ENCODE data around the gene SDCBP2.
A peak's percentile ranks its signal among the peaks of the same experiment; 100 is the strongest.

SDCBP2 gene

GRCh38 chr20:1341561-1342265, 12.8 kb upstream of the SDCBP2 start:
- FAIRE-seq: no peak
- DNase-seq (ENCODE audit: insufficient read length, low spot score): no peak
- no peak for TF ChIP-seq PAX5 (IDR thresholded peaks at IDR 0.05; ENCODE audit: insufficient read depth, low read length, severe bottlenecking)
- no peak for TF ChIP-seq POLR2A (IDR thresholded peaks at IDR 0.05; ENCODE audit: low read depth, low read length)
- no peak for TF ChIP-seq POU2F2 (IDR thresholded peaks at IDR 0.05; ENCODE audit: low read depth, low read length)
- TF ChIP-seq TAF1 (IDR thresholded peaks at IDR 0.05; ENCODE audit: low read depth, low read length): no peak
- no peak for TF ChIP-seq POLR2AphosphoS5 (IDR thresholded peaks at IDR 0.05; ENCODE audit: low read depth, low read length)
- no peak for TF ChIP-seq SPI1 (IDR thresholded peaks at IDR 0.05; ENCODE audit: low read depth, low read length)

GRCh38 chr20:1338801-1339200, 9.9 kb upstream of the SDCBP2 start:
- FAIRE-seq (no peak), DNase-seq (ENCODE audit: insufficient read length, low spot score) (no peak)
- TF ChIP-seq SPI1 (IDR thresholded peaks at IDR 0.05; ENCODE audit: low read depth, low read length) (no peak), POLR2A (IDR thresholded peaks at IDR 0.05; ENCODE audit: low read depth, low read length) (no peak), POLR2AphosphoS5 (IDR thresholded peaks at IDR 0.05; ENCODE audit: low read depth, low read length) (no peak), POU2F2 (IDR thresholded peaks at IDR 0.05; ENCODE audit: low read depth, low read length) (no peak), TAF1 (IDR thresholded peaks at IDR 0.05; ENCODE audit: low read depth, low read length) (no peak)

GRCh38 chr20:1338096-1338495, 9.2 kb upstream of the SDCBP2 start:
- FAIRE-seq (no peak), DNase-seq (ENCODE audit: insufficient read length, low spot score) (no peak)
- TF ChIP-seq POLR2A (IDR thresholded peaks at IDR 0.05; ENCODE audit: low read depth, low read length) (no peak), POLR2AphosphoS5 (IDR thresholded peaks at IDR 0.05; ENCODE audit: low read depth, low read length) (no peak), SPI1 (IDR thresholded peaks at IDR 0.05; ENCODE audit: low read depth, low read length) (no peak), POU2F2 (IDR thresholded peaks at IDR 0.05; ENCODE audit: low read depth, low read length) (no peak), PAX5 (IDR thresholded peaks at IDR 0.05; ENCODE audit: insufficient read depth, low read length, severe bottlenecking) (no peak), TAF1 (IDR thresholded peaks at IDR 0.05; ENCODE audit: low read depth, low read length) (no peak)

- TF ChIP-seq POLR2A (IDR thresholded peaks at IDR 0.05; ENCODE audit: low read depth, low read length) (no peak), POU2F2 (IDR thresholded peaks at IDR 0.05; ENCODE audit: low read depth, low read length) (no peak), PAX5 (IDR thresholded peaks at IDR 0.05; ENCODE audit: insufficient read depth, low read length, severe bottlenecking) (no peak), TAF1 (IDR thresholded peaks at IDR 0.05; ENCODE audit: low read depth, low read length) (no peak), POLR2AphosphoS5 (IDR thresholded peaks at IDR 0.05; ENCODE audit: low read depth, low read length) (no peak), SPI1 (IDR thresholded peaks at IDR 0.05; ENCODE audit: low read depth, low read length) (no peak)
- DNase-seq (ENCODE audit: insufficient read length, low spot score) (no peak), FAIRE-seq (no peak)
Measured at GRCh38 chr20:1337441-1337840, 8.5 kb upstream of the SDCBP2 start.

- TF ChIP-seq POLR2AphosphoS5 (IDR thresholded peaks at IDR 0.05; ENCODE audit: low read depth, low read length): no peak
- no peak for TF ChIP-seq TAF1 (IDR thresholded peaks at IDR 0.05; ENCODE audit: low read depth, low read length)
- TF ChIP-seq SPI1 (IDR thresholded peaks at IDR 0.05; ENCODE audit: low read depth, low read length): no peak
- TF ChIP-seq PAX5 (IDR thresholded peaks at IDR 0.05; ENCODE audit: insufficient read depth, low read length, severe bottlenecking): no peak
- TF ChIP-seq POLR2A (IDR thresholded peaks at IDR 0.05; ENCODE audit: low read depth, low read length): no peak
- TF ChIP-seq POU2F2 (IDR thresholded peaks at IDR 0.05; ENCODE audit: low read depth, low read length): no peak
- DNase-seq (ENCODE audit: insufficient read length, low spot score) (no peak), FAIRE-seq (peak; percentile 26)
Measured at GRCh38 chr20:1336699-1337367, 7.9 kb upstream of the SDCBP2 start.

- TF ChIP-seq SPI1 (IDR thresholded peaks at IDR 0.05; ENCODE audit: low read depth, low read length): no peak
- no peak for TF ChIP-seq PAX5 (IDR thresholded peaks at IDR 0.05; ENCODE audit: insufficient read depth, low read length, severe bottlenecking)
- no peak for TF ChIP-seq POLR2AphosphoS5 (IDR thresholded peaks at IDR 0.05; ENCODE audit: low read depth, low read length)
- no peak for TF ChIP-seq POLR2A (IDR thresholded peaks at IDR 0.05; ENCODE audit: low read depth, low read length)
- no peak for TF ChIP-seq POU2F2 (IDR thresholded peaks at IDR 0.05; ENCODE audit: low read depth, low read length)
- no peak for TF ChIP-seq TAF1 (IDR thresholded peaks at IDR 0.05; ENCODE audit: low read depth, low read length)
- DNase-seq (ENCODE audit: insufficient read length, low spot score) (no peak), FAIRE-seq (peak; percentile 69)
Measured at GRCh38 chr20:1335961-1336698, 7.2 kb upstream of the SDCBP2 start.

GRCh38 chr20:1334761-1335160, 5.8 kb upstream of the SDCBP2 start:
- FAIRE-seq (no peak), DNase-seq (ENCODE audit: insufficient read length, low spot score) (no peak)
- no peak for TF ChIP-seq POU2F2 (IDR thresholded peaks at IDR 0.05; ENCODE audit: low read depth, low read length)

GRCh38 chr20:1334370-1334731, 5.4 kb upstream of the SDCBP2 start:
- TF ChIP-seq POLR2A (IDR thresholded peaks at IDR 0.05; ENCODE audit: low read depth, low read length) (no peak), SPI1 (IDR thresholded peaks at IDR 0.05; ENCODE audit: low read depth, low read length) (no peak), POLR2AphosphoS5 (IDR thresholded peaks at IDR 0.05; ENCODE audit: low read depth, low read length) (no peak), PAX5 (IDR thresholded peaks at IDR 0.05; ENCODE audit: insufficient read depth, low read length, severe bottlenecking) (no peak), TAF1 (IDR thresholded peaks at IDR 0.05; ENCODE audit: low read depth, low read length) (no peak)
- FAIRE-seq (no peak), DNase-seq (ENCODE audit: insufficient read length, low spot score) (no peak)

- TF ChIP-seq POU2F2 (IDR thresholded peaks at IDR 0.05; ENCODE audit: low read depth, low read length): no peak
- no peak for TF ChIP-seq POLR2AphosphoS5 (IDR thresholded peaks at IDR 0.05; ENCODE audit: low read depth, low read length)
- TF ChIP-seq POLR2A (IDR thresholded peaks at IDR 0.05; ENCODE audit: low read depth, low read length): no peak
- no peak for TF ChIP-seq SPI1 (IDR thresholded peaks at IDR 0.05; ENCODE audit: low read depth, low read length)
- no peak for TF ChIP-seq PAX5 (IDR thresholded peaks at IDR 0.05; ENCODE audit: insufficient read depth, low read length, severe bottlenecking)
- no peak for TF ChIP-seq TAF1 (IDR thresholded peaks at IDR 0.05; ENCODE audit: low read depth, low read length)
- DNase-seq (ENCODE audit: insufficient read length, low spot score): no peak
- FAIRE-seq: no peak
Measured at GRCh38 chr20:1333462-1334369, 4.8 kb upstream of the SDCBP2 start.
